ENCODE data around the gene ITPR2. TPM values are rescaled to one million over a fixed set of nuclear protein-coding genes. Genes with fewer than 3 reads are reported as not detected.

Gene ITPR2
- polyA plus RNA-seq, 1 of the 3 experiments (the other 2 are of a cell fraction) = 2.3 TPM

DNA sequence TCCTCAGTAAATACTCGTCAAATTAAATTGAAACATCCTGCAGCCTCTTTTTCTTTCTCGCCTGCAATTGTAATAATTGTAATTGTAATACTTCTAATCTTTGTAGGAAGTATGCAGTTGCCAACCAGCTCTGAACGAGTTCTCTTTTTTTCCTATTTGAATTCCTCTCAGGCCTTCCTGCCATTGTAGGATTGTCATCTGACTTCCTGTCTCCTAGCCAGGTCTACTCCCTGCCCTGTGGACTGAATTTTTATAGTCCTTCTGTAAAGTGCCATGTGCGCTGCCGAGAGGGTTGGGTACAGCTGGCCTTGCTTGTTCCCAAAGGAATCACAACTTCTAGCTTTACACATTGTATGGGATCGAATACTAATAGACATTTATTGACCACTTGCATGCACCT, 454.3 kb downstream of the ITPR2 start:
- Histone ChIP-seq H3K4me2 (no peak overlapping the region), H3K27ac (ENCODE audit: low read depth in 2 of 2, low read length in 1 of 2) (no peak overlapping the region)
- WGBS (ENCODE audit: low lambda C conversion rate) = 91% methylated on average over 6 of the region's 6 CpGs

DNA sequence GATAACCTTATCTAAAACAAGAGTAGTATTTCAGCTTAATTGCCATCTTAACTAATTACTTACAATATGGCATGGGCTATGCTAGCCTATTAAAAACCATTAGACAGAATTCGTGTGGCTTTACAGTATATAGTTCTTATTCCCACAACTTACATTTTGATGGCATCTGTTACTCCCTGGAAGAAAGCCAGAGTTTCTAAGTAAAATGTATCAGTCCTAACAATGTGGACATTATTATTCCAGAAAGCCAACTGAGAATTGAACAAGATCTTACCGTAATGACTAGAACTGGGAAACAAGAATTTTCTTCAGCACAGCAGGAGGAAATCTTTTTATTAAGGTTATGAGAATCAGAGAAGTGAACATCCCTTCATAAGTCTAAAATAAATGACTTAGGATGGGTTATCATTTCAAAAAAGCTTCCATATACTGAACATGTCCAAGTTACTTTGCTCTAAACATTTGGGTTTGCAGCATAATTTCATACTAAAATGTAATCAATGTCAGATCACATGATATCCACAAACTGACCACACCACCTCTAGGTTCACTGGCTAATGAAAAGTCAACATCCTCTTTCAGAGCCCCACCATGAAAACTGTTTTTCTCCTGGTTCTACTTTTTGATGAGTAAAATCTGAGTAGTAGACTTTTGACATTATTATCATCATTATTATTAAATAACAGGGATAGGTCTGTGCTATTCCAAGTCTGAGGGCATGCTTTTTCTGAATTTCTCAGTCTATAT, 457.9 kb downstream of the ITPR2 start:
- H4K20me1 ChIP-seq (ENCODE audit: insufficient read depth) = no peaks in the 10 kb centered on the region
- H3K27me3 ChIP-seq (ENCODE audit: insufficient read depth) = no peaks in the 10 kb centered on the region
- DNase-seq = no peak
- no peaks in the 10 kb centered on the region for H3K79me2 ChIP-seq (ENCODE audit: insufficient read depth)
- ChIA-PET POLR2A (no interaction called here), CTCF (no interaction called here)
- H3K4me1 ChIP-seq (ENCODE audit: control insufficient read depth in 1 of 2, insufficient read depth in 2 of 2, low read depth in 1 of 2, low read length in 1 of 2) = peaks cover 0 to 14% of the 10 kb centered on the region in 2 experiments; a peak in 3 of 4 replicates
- H3K36me3 ChIP-seq (replicated peaks in 1 of 2; ENCODE audit: control insufficient read depth in 1 of 2, insufficient read depth in 2 of 2, low read length in 1 of 2) = no peaks in the 10 kb centered on the region
- H3K27ac ChIP-seq (ENCODE audit: low read depth in 2 of 2, low read length in 1 of 2) = peak overlapping the region in 1 of 2 experiments; percentile 48; a peak in 1 of 4 replicates
- H3K9ac ChIP-seq = no peak overlapping the region
- TF ChIP-seq NFIC (IDR thresholded peaks at IDR 0.05; ENCODE audit: borderline replicate concordance) = peak; percentile 18; the same call in 1 of the 2 replicates
- 0 out of 2 replicates have a peak, but pooled peaks have one; percentile 3 for TF ChIP-seq FOSL2 (IDR thresholded peaks at IDR 0.05; ENCODE audit: borderline replicate concordance, low read depth)
- TF ChIP-seq RAD21 (IDR thresholded peaks at IDR 0.05; ENCODE audit: low read length) = no peak
- TF ChIP-seq FOXJ3 (CRISPR knock-in tag; IDR thresholded peaks at IDR 0.05) = no peak
- TF ChIP-seq EP300 (IDR thresholded peaks at IDR 0.05; ENCODE audit: borderline replicate concordance in 1 of 2, low read depth in 1 of 2, low read length in 1 of 2) = no peak; a peak in 1 of 4 replicates
- TF ChIP-seq NRF1 (IDR thresholded peaks at IDR 0.05; ENCODE audit: low read depth, low read length) = no peak
- TF ChIP-seq TCF12 (IDR thresholded peaks at IDR 0.05) = peak; percentile 7; the same call in 1 of the 2 replicates
- no peak for TF ChIP-seq JUND (IDR thresholded peaks at IDR 0.05)
- H3F3A ChIP-seq (replicated peaks; ENCODE audit: insufficient read depth) = peaks cover 15% of the 10 kb centered on the region
- H3K9me2 ChIP-seq = no peaks in the 10 kb centered on the region
- no peak overlapping the region for H3K4me2 ChIP-seq
- no peak overlapping the region for H3K4me3 ChIP-seq (ENCODE audit: low read depth in 2 of 2, low read length in 1 of 2)
- no peaks in the 10 kb centered on the region for H3K9me3 ChIP-seq
- WGBS (ENCODE audit: low lambda C conversion rate) = 36% methylated on average over 2 of the region's 2 CpGs
- H2AFZ ChIP-seq (ENCODE audit: low read depth) = no peak overlapping the region

More for the DNA sequence above, 454.3 kb downstream of the ITPR2 start:
- Histone ChIP-seq H2AFZ (ENCODE audit: low read depth) (no peak overlapping the region), H3K9ac (no peak overlapping the region), H3K4me3 (ENCODE audit: low read depth in 2 of 2, low read length in 1 of 2) (no peak overlapping the region), H3K79me2 (ENCODE audit: insufficient read depth) (no peaks in the 10 kb centered on the region), H3F3A (replicated peaks; ENCODE audit: insufficient read depth) (peaks cover 15% of the 10 kb centered on the region), H3K9me3 (no peaks in the 10 kb centered on the region), H3K27me3 (ENCODE audit: insufficient read depth) (no peaks in the 10 kb centered on the region), H3K4me1 (ENCODE audit: control insufficient read depth in 1 of 2, insufficient read depth in 2 of 2, low read depth in 1 of 2, low read length in 1 of 2) (peaks cover 0 to 14% of the 10 kb centered on the region in 2 experiments; a peak in 3 of 4 replicates), H4K20me1 (ENCODE audit: insufficient read depth) (no peaks in the 10 kb centered on the region), H3K36me3 (replicated peaks in 1 of 2; ENCODE audit: control insufficient read depth in 1 of 2, insufficient read depth in 2 of 2, low read length in 1 of 2) (peaks cover 0 to 2% of the 10 kb centered on the region in 2 experiments), H3K9me2 (no peaks in the 10 kb centered on the region)
- no peak for DNase-seq
- TF ChIP-seq MXI1 (IDR thresholded peaks at IDR 0.05; ENCODE audit: low read depth, low read length) = no peak
- no peak for TF ChIP-seq MEF2A (IDR thresholded peaks at IDR 0.05; ENCODE audit: borderline replicate concordance, low read depth)
- TF ChIP-seq, protein P1, sequence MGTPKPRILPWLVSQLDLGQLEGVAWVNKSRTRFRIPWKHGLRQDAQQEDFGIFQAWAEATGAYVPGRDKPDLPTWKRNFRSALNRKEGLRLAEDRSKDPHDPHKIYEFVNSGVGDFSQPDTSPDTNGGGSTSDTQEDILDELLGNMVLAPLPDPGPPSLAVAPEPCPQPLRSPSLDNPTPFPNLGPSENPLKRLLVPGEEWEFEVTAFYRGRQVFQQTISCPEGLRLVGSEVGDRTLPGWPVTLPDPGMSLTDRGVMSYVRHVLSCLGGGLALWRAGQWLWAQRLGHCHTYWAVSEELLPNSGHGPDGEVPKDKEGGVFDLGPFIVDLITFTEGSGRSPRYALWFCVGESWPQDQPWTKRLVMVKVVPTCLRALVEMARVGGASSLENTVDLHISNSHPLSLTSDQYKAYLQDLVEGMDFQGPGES (IDR thresholded peaks at IDR 0.05; ENCODE audit: low read depth, low read length) = no peak
- TF ChIP-seq, protein P2, sequence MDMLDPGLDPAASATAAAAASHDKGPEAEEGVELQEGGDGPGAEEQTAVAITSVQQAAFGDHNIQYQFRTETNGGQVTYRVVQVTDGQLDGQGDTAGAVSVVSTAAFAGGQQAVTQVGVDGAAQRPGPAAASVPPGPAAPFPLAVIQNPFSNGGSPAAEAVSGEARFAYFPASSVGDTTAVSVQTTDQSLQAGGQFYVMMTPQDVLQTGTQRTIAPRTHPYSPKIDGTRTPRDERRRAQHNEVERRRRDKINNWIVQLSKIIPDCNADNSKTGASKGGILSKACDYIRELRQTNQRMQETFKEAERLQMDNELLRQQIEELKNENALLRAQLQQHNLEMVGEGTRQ (IDR thresholded peaks at IDR 0.05; ENCODE audit: borderline replicate concordance, low read depth, low read length) = no peak
- TF ChIP-seq NFIC (IDR thresholded peaks at IDR 0.05; ENCODE audit: borderline replicate concordance) = no peak
- ChIA-PET CTCF (no interaction called here), POLR2A (no interaction called here)
